Measurements from ENCODE around the gene FIGNL2. TPM values are rescaled to one million over a fixed set of nuclear protein-coding genes. Genes with fewer than 3 reads are reported as not detected.

FIGNL2 gene
- total RNA-seq, 2 experiments from 2014 or later, result 1.2 to 1.3 TPM

DNA sequence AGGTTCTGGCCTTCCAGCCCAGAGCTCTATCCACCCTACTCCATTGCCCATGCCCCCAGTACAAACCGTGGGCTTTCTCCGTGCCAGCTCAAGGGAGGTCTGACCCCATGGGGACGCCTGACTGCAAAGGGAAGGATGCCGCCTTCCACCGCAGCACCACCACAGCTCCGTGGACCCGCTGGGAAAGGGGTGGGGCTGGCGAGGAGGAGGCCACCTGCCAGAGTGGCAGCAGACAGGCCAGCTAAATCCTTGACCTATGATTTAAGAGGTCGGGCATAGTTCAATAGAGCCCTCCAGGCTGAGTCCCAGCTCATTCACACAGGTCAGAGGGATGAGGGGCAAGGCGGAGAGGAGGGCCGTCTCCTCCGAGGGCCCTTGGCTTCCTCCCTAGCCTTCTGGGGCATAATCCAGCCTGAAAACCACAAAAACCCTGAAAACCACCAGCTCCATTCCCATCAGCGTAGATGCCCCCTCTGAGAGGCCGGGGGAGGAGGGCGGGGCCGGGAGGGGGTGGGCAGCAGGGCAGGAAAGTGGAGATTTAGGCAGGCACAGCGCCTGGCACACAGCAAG is 14.9 kb upstream of the FIGNL2 start:
- no peaks in the 10 kb centered on the region for H3K36me3 ChIP-seq (ENCODE audit: insufficient read depth, low read length)
- peaks cover 0 to 12% of the 10 kb centered on the region in 2 experiments for H3K9me3 ChIP-seq (ENCODE audit: control insufficient read depth in 1 of 2, insufficient read depth in 1 of 2, low read length in 2 of 2)
- peak overlapping the region; percentile 54 for H3K4me3 Mint-ChIP-seq
- peaks cover 43 to 59% of the 10 kb centered on the region in 2 experiments for H3K27me3 ChIP-seq (ENCODE audit: control insufficient read depth in 1 of 2, insufficient read depth in 2 of 2, low read length in 2 of 2)
- H3K4me1 ChIP-seq (ENCODE audit: insufficient read depth, low read length), result peaks cover 18% of the 10 kb centered on the region
- H3K36me3 Mint-ChIP-seq (ENCODE audit: low read depth), result no peaks in the 10 kb centered on the region
- peaks cover 13% of the 10 kb centered on the region for H3K4me1 Mint-ChIP-seq (ENCODE audit: low read depth)
- no peak for ATAC-seq (ENCODE audit: poor library complexity)
- DNase-seq, result no peak
- ChIA-PET CTCF (no interaction called here), POLR2A (interaction anchor here (1.6 kb wide), 1 partner anchor 25 kb away, joined by 5 read pairs; the partner anchor contains the start of gene ANKRD33)
- H3K4me3 ChIP-seq (ENCODE audit: low read length), result peak overlapping the region; percentile 42
- intact Hi-C loops (cut with DNase I, micrococcal nuclease), result no loop called here
- no peak overlapping the region for H3K27ac ChIP-seq (ENCODE audit: low read depth in 1 of 2, low read length in 2 of 2)
- no peak overlapping the region for H3K27ac Mint-ChIP-seq
- H3K9me3 Mint-ChIP-seq, result no peaks in the 10 kb centered on the region
- H3K27me3 Mint-ChIP-seq, result peaks cover 74% of the 10 kb centered on the region
- TF ChIP-seq, protein P1, sequence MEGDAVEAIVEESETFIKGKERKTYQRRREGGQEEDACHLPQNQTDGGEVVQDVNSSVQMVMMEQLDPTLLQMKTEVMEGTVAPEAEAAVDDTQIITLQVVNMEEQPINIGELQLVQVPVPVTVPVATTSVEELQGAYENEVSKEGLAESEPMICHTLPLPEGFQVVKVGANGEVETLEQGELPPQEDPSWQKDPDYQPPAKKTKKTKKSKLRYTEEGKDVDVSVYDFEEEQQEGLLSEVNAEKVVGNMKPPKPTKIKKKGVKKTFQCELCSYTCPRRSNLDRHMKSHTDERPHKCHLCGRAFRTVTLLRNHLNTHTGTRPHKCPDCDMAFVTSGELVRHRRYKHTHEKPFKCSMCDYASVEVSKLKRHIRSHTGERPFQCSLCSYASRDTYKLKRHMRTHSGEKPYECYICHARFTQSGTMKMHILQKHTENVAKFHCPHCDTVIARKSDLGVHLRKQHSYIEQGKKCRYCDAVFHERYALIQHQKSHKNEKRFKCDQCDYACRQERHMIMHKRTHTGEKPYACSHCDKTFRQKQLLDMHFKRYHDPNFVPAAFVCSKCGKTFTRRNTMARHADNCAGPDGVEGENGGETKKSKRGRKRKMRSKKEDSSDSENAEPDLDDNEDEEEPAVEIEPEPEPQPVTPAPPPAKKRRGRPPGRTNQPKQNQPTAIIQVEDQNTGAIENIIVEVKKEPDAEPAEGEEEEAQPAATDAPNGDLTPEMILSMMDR (IDR thresholded peaks at IDR 0.05), result no peak

DNA sequence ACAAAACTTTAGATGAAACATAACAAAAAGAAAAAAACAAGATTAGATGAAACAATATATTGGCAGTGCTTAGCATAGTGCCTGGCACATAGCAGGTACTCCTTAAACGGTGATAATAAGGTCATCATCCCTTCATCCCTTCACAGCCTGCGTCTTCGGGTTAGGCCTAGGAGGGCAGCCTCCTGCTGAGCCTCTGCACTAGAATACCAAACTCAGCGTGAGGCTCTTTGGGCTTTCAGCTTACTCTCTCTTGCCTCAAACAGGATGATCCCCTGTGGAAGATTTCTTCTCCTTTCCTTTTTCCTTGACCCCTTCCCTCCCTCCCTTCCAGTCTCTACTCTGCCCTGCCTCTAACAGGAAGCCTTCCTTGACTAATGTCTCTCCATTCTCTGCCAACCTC is 14.4 kb upstream of the FIGNL2 start:
- H3K4me1 ChIP-seq (ENCODE audit: insufficient read depth, low read length), result peaks cover 17% of the 10 kb centered on the region
- ChIA-PET CTCF (interaction anchor here (1.3 kb wide), 1 partner anchor 12 kb away, joined by 3 read pairs; no protein-coding TSS in a partner anchor), POLR2A (interaction anchor here (1.6 kb wide), 1 partner anchor 25 kb away, joined by 5 read pairs; the partner anchor contains the start of gene ANKRD33)
- Mint-ChIP-seq H3K27ac (no peak overlapping the region), H3K27me3 (peaks cover 69% of the 10 kb centered on the region), H3K36me3 (ENCODE audit: low read depth) (no peaks in the 10 kb centered on the region), H3K9me3 (no peaks in the 10 kb centered on the region), H3K4me3 (peak overlapping the region; percentile 42), H3K4me1 (ENCODE audit: low read depth) (peaks cover 8% of the 10 kb centered on the region)
- DNase-seq (no peak), ATAC-seq (ENCODE audit: poor library complexity) (no peak)
- TF ChIP-seq, protein P1 (IDR thresholded peaks at IDR 0.05), result no peak
- H3K36me3 ChIP-seq (ENCODE audit: insufficient read depth, low read length), result no peaks in the 10 kb centered on the region
- intact Hi-C loops (cut with DNase I, micrococcal nuclease), result no loop called here
- no peak overlapping the region for H3K27ac ChIP-seq (ENCODE audit: low read depth in 1 of 2, low read length in 2 of 2)
- peaks cover 38 to 54% of the 10 kb centered on the region in 2 experiments for H3K27me3 ChIP-seq (ENCODE audit: control insufficient read depth in 1 of 2, insufficient read depth in 2 of 2, low read length in 2 of 2)
- H3K9me3 ChIP-seq (ENCODE audit: control insufficient read depth in 1 of 2, insufficient read depth in 1 of 2, low read length in 2 of 2), result peaks cover 0 to 12% of the 10 kb centered on the region in 2 experiments
- H3K4me3 ChIP-seq (ENCODE audit: low read length), result no peak overlapping the region

- Mint-ChIP-seq H3K4me1 (ENCODE audit: low read depth) (peaks cover 8% of the 10 kb centered on the region), H3K9me3 (no peaks in the 10 kb centered on the region), H3K27me3 (peaks cover 60% of the 10 kb centered on the region), H3K4me3 (no peak overlapping the region), H3K27ac (no peak overlapping the region), H3K36me3 (ENCODE audit: low read depth) (no peaks in the 10 kb centered on the region)
- TF ChIP-seq, protein P1 (IDR thresholded peaks at IDR 0.05), result no peak
- intact Hi-C loops (cut with DNase I, micrococcal nuclease), result no loop called here
- ChIA-PET CTCF (interaction anchor here (0.7 kb wide), 1 partner anchor 132 kb away, joined by 3 read pairs; no protein-coding TSS in a partner anchor), POLR2A (interaction anchor here (1.1 kb wide), 1 partner anchor 29 kb away, joined by 3 read pairs; no protein-coding TSS in a partner anchor)
- Histone ChIP-seq H3K36me3 (ENCODE audit: insufficient read depth, low read length) (no peaks in the 10 kb centered on the region), H3K9me3 (ENCODE audit: control insufficient read depth in 1 of 2, insufficient read depth in 1 of 2, low read length in 2 of 2) (peaks cover 0 to 12% of the 10 kb centered on the region in 2 experiments), H3K27ac (ENCODE audit: low read depth in 1 of 2, low read length in 2 of 2) (no peak overlapping the region), H3K4me3 (ENCODE audit: low read length) (no peak overlapping the region), H3K27me3 (ENCODE audit: control insufficient read depth in 1 of 2, insufficient read depth in 2 of 2, low read length in 2 of 2) (peaks cover 30 to 40% of the 10 kb centered on the region in 2 experiments), H3K4me1 (ENCODE audit: insufficient read depth, low read length) (peaks cover 17% of the 10 kb centered on the region)
- DNase-seq (no peak), ATAC-seq (ENCODE audit: poor library complexity) (no peak)
Observed at GRCh38 chr12:51860986-51861385, 12.5 kb upstream of the FIGNL2 start.

Data from CD4-positive, alpha-beta T cell (primary cell).